Thyroid gland (tissue), 4 donors: ENCODE measurements around the gene GEN1. TPM values are rescaled to one million over a fixed set of nuclear protein-coding genes. Genes with fewer than 3 reads are reported as not detected.

ENCODE experiments used
- DNase-seq, 2 donors: peaks; one replicate each; pipeline ENCODE4 v3.0.0-alpha.2; 2019
- H3K27ac ChIP-seq, 3 donors: fragments of 200-600 bp; sonication (generic); 1 replicate in 2 of 3; 2 replicates in 1 of 3; pipeline ENCODE4 v1.5.1; 2016 to 2019; ENCODE audit warnings: mild to moderate bottlenecking in 1 of 3, moderate library complexity in 1 of 3
- H3K27me3 ChIP-seq: fragments of 200-600 bp; sonication (generic); one replicate; pipeline ENCODE4 v1.5.1; 2019
- H3K36me3 ChIP-seq, 2 donors: fragments of 200-600 bp; sonication (generic); one replicate each; pipeline ENCODE4 v1.5.1; 2016 to 2019
- H3K4me1 ChIP-seq, 2 donors: fragments of 200-600 bp; sonication (generic); one replicate each; pipeline ENCODE4 v1.5.1; 2017 to 2019
- H3K4me3 ChIP-seq, 3 donors: fragments of 200-600 bp; sonication (generic); replicated peaks in 1 of 3; 1 replicate in 2 of 3; 2 replicates in 1 of 3; pipeline ENCODE4 v1.5.1; 2016; ENCODE audit warnings: mild to moderate bottlenecking in 1 of 3
- H3K9me3 ChIP-seq: fragments of 200-600 bp; sonication (generic); one replicate; pipeline ENCODE4 v1.5.1; 2017
- POLR2A ChIP-seq, 2 donors: fragments of 450-650 bp; IDR thresholded peaks; one replicate each; pipeline ENCODE4 v1.6.1; 2017; ENCODE audit warnings: antibody characterized with exemption in 2 of 2, mild to moderate bottlenecking in 2 of 2, moderate library complexity in 1 of 2
- WGBS, 2 donors: methylation state at CpG; one replicate each; pipeline ENCODE4 v1.1.5; 2017; 5-methylcytosine and 5-hydroxymethylcytosine counted together
- intact Hi-C: fragments of 100-400 bp; cut with DNase I; formaldehyde crosslinking; loops from one replicate; pipeline ENCODE4 v1.15.1; 2023
- total RNA-seq, 4 donors: library from RNA; depleted of rRNA; stranded (reverse); fragments of >200 nt; gene quantifications; one replicate each; pipeline ENCODE4 v1.2.3, GENCODE V29; 2016
- TF ChIP-seq, protein P1 (sequence below), 6 experiments: fragments of 200-600 bp in 3 of 6; fragments of 450-650 bp in 3 of 6; sonication (generic) in 3 of 6; IDR thresholded peaks; one replicate each; pipeline ENCODE4 v1.5.1; 2016 to 2019; ENCODE audit warnings: antibody characterized with exemption in 6 of 6, mild to moderate bottlenecking in 2 of 6, inconsistent platforms in 1 of 6, moderate library complexity in 1 of 6

GEN1 gene
- total RNA-seq, 4 donors from 2014 or later = 4.4 to 15.9 (median 9.8) TPM

DNA sequence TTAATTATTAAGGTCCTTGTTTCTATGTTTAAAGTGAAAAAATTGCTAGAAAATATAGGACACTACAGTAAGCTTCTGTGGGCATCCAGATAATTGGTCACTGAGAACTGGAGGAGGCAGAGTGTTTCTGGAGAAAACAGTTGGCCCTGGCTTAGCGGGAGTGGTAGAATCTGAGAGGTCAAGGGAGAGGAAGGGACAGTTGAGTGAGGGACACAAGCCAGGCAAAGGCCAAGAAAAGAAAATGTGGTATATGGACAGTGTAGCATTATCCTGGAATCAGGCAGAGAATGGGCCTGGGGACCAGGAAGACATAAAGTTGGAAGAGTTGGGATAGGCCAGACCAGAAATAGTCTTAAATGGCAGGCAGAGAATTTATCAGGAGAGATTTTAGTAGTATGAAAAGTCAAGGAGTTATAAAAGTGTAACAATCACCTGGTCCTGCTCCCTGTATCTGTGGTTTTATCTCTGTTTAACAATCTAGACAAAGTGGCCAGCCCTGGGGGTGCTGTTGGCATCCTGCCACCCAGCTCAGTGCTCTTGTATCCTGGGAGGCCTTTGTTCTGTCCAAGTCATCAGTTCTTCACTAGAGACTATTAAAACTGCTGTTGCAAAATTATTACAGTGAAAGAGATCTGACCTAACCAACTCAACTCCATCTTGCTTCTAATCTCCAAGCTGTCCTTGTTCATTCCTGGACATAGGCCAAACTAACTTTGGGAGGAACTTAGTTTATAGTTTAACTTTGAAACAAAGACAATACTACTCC lies 46.9 kb downstream of the GEN1 start:
- no peak overlapping the region for H3K4me3 ChIP-seq
- no peaks in the 10 kb centered on the region for H3K9me3 ChIP-seq
- no peaks in the 10 kb centered on the region for H3K27me3 ChIP-seq
- TF ChIP-seq, protein P1, sequence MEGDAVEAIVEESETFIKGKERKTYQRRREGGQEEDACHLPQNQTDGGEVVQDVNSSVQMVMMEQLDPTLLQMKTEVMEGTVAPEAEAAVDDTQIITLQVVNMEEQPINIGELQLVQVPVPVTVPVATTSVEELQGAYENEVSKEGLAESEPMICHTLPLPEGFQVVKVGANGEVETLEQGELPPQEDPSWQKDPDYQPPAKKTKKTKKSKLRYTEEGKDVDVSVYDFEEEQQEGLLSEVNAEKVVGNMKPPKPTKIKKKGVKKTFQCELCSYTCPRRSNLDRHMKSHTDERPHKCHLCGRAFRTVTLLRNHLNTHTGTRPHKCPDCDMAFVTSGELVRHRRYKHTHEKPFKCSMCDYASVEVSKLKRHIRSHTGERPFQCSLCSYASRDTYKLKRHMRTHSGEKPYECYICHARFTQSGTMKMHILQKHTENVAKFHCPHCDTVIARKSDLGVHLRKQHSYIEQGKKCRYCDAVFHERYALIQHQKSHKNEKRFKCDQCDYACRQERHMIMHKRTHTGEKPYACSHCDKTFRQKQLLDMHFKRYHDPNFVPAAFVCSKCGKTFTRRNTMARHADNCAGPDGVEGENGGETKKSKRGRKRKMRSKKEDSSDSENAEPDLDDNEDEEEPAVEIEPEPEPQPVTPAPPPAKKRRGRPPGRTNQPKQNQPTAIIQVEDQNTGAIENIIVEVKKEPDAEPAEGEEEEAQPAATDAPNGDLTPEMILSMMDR (IDR thresholded peaks at IDR 0.05) = no peak
- no peak for TF ChIP-seq POLR2A (IDR thresholded peaks at IDR 0.05)
- no peaks in the 10 kb centered on the region for H3K36me3 ChIP-seq
- no peaks in the 10 kb centered on the region for H3K4me1 ChIP-seq
- intact Hi-C loops = no loop called here
- no peak for DNase-seq
- no peak overlapping the region for H3K27ac ChIP-seq
- WGBS, 2 donors = 89 to 94% methylated on average over 1 of the region's 1 CpG

DNA sequence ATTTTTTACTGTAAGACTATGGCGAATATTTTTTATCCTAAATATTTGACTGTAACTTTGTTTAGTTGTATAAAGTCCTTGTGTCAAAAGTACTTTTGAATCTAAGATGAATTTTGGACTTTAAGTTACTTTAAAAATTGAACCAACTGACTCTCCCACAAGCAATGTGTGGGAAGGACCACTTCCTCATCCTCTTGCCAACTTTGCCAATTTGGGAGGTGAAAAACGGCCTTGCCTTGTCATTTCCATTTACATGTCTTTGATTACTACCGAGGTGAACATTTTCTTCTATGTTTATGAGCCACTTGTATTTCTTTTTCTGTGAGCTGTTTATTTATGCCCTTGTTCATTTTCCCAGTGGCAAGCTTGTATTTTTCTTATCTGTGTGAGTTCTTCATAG lies 49.6 kb downstream of the GEN1 start:
- WGBS, 2 donors = 79% methylated on average over 3 of the region's 3 CpGs

GRCh38 chr2:17804358-17804757 lies 50.4 kb downstream of the GEN1 start:
- 67 to 70% methylated on average over 3 of the region's 3 CpGs for WGBS, 2 donors

More for the DNA sequence above, 49.6 kb downstream of the GEN1 start:
- Histone ChIP-seq H3K36me3 (no peaks in the 10 kb centered on the region), H3K27ac (no peak overlapping the region), H3K9me3 (no peaks in the 10 kb centered on the region), H3K27me3 (no peaks in the 10 kb centered on the region), H3K4me3 (no peak overlapping the region), H3K4me1 (no peaks in the 10 kb centered on the region)
- intact Hi-C loops = no loop called here
- TF ChIP-seq, protein P1 (IDR thresholded peaks at IDR 0.05) = no peak
- TF ChIP-seq POLR2A (IDR thresholded peaks at IDR 0.05) = no peak
- no peak for DNase-seq

GRCh38 chr2:17805166-17805565 lies 51.2 kb downstream of the GEN1 start:
- TF ChIP-seq, protein P1 (IDR thresholded peaks at IDR 0.05) = no peak
- no peak for TF ChIP-seq POLR2A (IDR thresholded peaks at IDR 0.05)
- H3K27ac ChIP-seq = no peak overlapping the region
- WGBS, 2 donors = 77 to 82% methylated on average over 2 of the region's 2 CpGs
- intact Hi-C loops = no loop called here
- no peaks in the 10 kb centered on the region for H3K4me1 ChIP-seq
- DNase-seq = no peak
- H3K9me3 ChIP-seq = no peaks in the 10 kb centered on the region
- no peaks in the 10 kb centered on the region for H3K36me3 ChIP-seq
- no peaks in the 10 kb centered on the region for H3K27me3 ChIP-seq
- H3K4me3 ChIP-seq = no peak overlapping the region

More at GRCh38 chr2:17804358-17804757, 50.4 kb downstream of the GEN1 start:
- DNase-seq = no peak
- intact Hi-C loops = no loop called here
- no peaks in the 10 kb centered on the region for H3K36me3 ChIP-seq
- H3K27me3 ChIP-seq = no peaks in the 10 kb centered on the region
- TF ChIP-seq, protein P1 (IDR thresholded peaks at IDR 0.05) = no peak
- TF ChIP-seq POLR2A (IDR thresholded peaks at IDR 0.05) = no peak
- no peak overlapping the region for H3K4me3 ChIP-seq
- no peaks in the 10 kb centered on the region for H3K9me3 ChIP-seq
- no peak overlapping the region for H3K27ac ChIP-seq
- no peaks in the 10 kb centered on the region for H3K4me1 ChIP-seq

- intact Hi-C loops = no loop called here
- WGBS, 2 donors = 87 to 93% methylated on average over 8 of the region's 8 CpGs
- TF ChIP-seq POLR2A (IDR thresholded peaks at IDR 0.05) = no peak
- TF ChIP-seq, protein P1 (IDR thresholded peaks at IDR 0.05) = no peak
These were observed 51.9 kb downstream of the GEN1 start for GRCh38 chr2:17805717-17806363.

More at GRCh38 chr2:17805717-17806363, 51.9 kb downstream of the GEN1 start:
- Histone ChIP-seq H3K27me3 (no peaks in the 10 kb centered on the region), H3K9me3 (no peaks in the 10 kb centered on the region), H3K4me3 (no peak overlapping the region), H3K36me3 (no peaks in the 10 kb centered on the region), H3K27ac (no peak overlapping the region), H3K4me1 (no peaks in the 10 kb centered on the region)
- no peak for DNase-seq
